ENCODE data around the gene KRTAP3-2. TPM values are rescaled to one million over a fixed set of nuclear protein-coding genes. Genes with fewer than 3 reads are reported as not detected.
"Not testable (repeated sequence)": the region's sequence is repeated elsewhere in the genome, so short reads cannot be mapped to it uniquely, and the experiment has no call there.

KRTAP3-2 gene
- total RNA-seq, result not detected

- H3K27me3 Mint-ChIP-seq (ENCODE audit: low read depth), result peaks cover 24% of the 10 kb centered on the region
- ATAC-seq; H3K4me1 Mint-ChIP-seq (ENCODE audit: low read depth); H3K27ac Mint-ChIP-seq; CTCF ChIA-PET; H3K4me3 Mint-ChIP-seq; DNase-seq; H3K9me3 Mint-ChIP-seq (ENCODE audit: insufficient read depth); POLR2A ChIA-PET; H3K36me3 Mint-ChIP-seq (ENCODE audit: low read depth): not testable (repeated sequence)
Measured at GRCh38 chr17:40999563-40999962, at the start of gene KRTAP3-2. KRTAP3-2 (minus strand) TSS chr17:40999906; CDS start chr17:40999853, 53 bp downstream.

- CTCF ChIA-PET, result no interaction called here
- POLR2A ChIA-PET, result no interaction called here
- DNase-seq, result no peak
- Mint-ChIP-seq H3K27ac (no peak overlapping the region), H3K36me3 (ENCODE audit: low read depth) (no peaks in the 10 kb centered on the region), H3K4me3 (no peak overlapping the region), H3K9me3 (ENCODE audit: insufficient read depth) (no peaks in the 10 kb centered on the region), H3K27me3 (ENCODE audit: low read depth) (peaks cover 32% of the 10 kb centered on the region), H3K4me1 (ENCODE audit: low read depth) (no peaks in the 10 kb centered on the region)
- ATAC-seq, result no peak
Measured at GRCh38 chr17:41049110-41049509, 49.4 kb upstream of the KRTAP3-2 start.

GRCh38 chr17:41048441-41048840 is 48.7 kb upstream of the KRTAP3-2 start:
- no peak for DNase-seq
- ChIA-PET POLR2A (interaction anchor here (0.7 kb wide), 1 partner anchor 137 kb away, joined by 3 read pairs; no protein-coding TSS in a partner anchor), CTCF (no interaction called here)
- Mint-ChIP-seq H3K27ac (no peak overlapping the region), H3K27me3 (ENCODE audit: low read depth) (peaks cover 30% of the 10 kb centered on the region), H3K4me3 (no peak overlapping the region), H3K9me3 (ENCODE audit: insufficient read depth) (peaks cover 2% of the 10 kb centered on the region), H3K4me1 (ENCODE audit: low read depth) (no peaks in the 10 kb centered on the region), H3K36me3 (ENCODE audit: low read depth) (no peaks in the 10 kb centered on the region)
- ATAC-seq, result no peak

GRCh38 chr17:41046735-41047465 is 47.2 kb upstream of the KRTAP3-2 start, which contains the start of gene KRTAP2-1:
KRTAP2-1 (minus strand) TSS chr17:41047316; CDS start chr17:41047267, 49 bp downstream.
- H3K27ac Mint-ChIP-seq; H3K9me3 Mint-ChIP-seq (ENCODE audit: insufficient read depth); DNase-seq; CTCF ChIA-PET; H3K36me3 Mint-ChIP-seq (ENCODE audit: low read depth); H3K4me1 Mint-ChIP-seq (ENCODE audit: low read depth); ATAC-seq; H3K4me3 Mint-ChIP-seq: not testable (repeated sequence)
- H3K27me3 Mint-ChIP-seq (ENCODE audit: low read depth), result peaks cover 22% of the 10 kb centered on the region
- POLR2A ChIA-PET, result interaction anchor here (0.9 kb wide), 1 partner anchor 11 kb away, joined by 3 read pairs; no protein-coding TSS in a partner anchor

GRCh38 chr17:41042953-41043352 is 43.2 kb upstream of the KRTAP3-2 start:
- Mint-ChIP-seq H3K27ac (no peak overlapping the region), H3K36me3 (ENCODE audit: low read depth) (no peaks in the 10 kb centered on the region), H3K27me3 (ENCODE audit: low read depth) (peaks cover 18% of the 10 kb centered on the region), H3K4me3 (no peak overlapping the region), H3K9me3 (ENCODE audit: insufficient read depth) (peaks cover 8% of the 10 kb centered on the region), H3K4me1 (ENCODE audit: low read depth) (no peaks in the 10 kb centered on the region)
- ATAC-seq (no peak), DNase-seq (no peak)
- CTCF ChIA-PET, result no interaction called here
- POLR2A ChIA-PET, result no interaction called here

GRCh38 chr17:41040783-41041571 is 41.3 kb upstream of the KRTAP3-2 start, which contains the start of gene KRTAP1-1:
KRTAP1-1 (minus strand) TSS chr17:41041450; CDS start chr17:41041397, 53 bp downstream.
- ATAC-seq; DNase-seq; CTCF ChIA-PET; H3K4me3 Mint-ChIP-seq; H3K9me3 Mint-ChIP-seq (ENCODE audit: insufficient read depth); H3K36me3 Mint-ChIP-seq (ENCODE audit: low read depth); H3K4me1 Mint-ChIP-seq (ENCODE audit: low read depth); POLR2A ChIA-PET; H3K27ac Mint-ChIP-seq: not testable (repeated sequence)
- H3K27me3 Mint-ChIP-seq (ENCODE audit: low read depth), result peaks cover 17% of the 10 kb centered on the region

- ATAC-seq (no peak), DNase-seq (no peak)
- no peaks in the 10 kb centered on the region for H3K4me1 Mint-ChIP-seq (ENCODE audit: low read depth)
- H3K36me3 Mint-ChIP-seq (ENCODE audit: low read depth), result no peaks in the 10 kb centered on the region
- ChIA-PET POLR2A (no interaction called here), CTCF (no interaction called here)
- no peak overlapping the region for H3K4me3 Mint-ChIP-seq
- no peak overlapping the region for H3K27ac Mint-ChIP-seq
- H3K27me3 Mint-ChIP-seq (ENCODE audit: low read depth), result peaks cover 11% of the 10 kb centered on the region
- H3K9me3 Mint-ChIP-seq (ENCODE audit: insufficient read depth), result peaks cover under 1% of the 10 kb centered on the region
Measured at GRCh38 chr17:41037853-41038350, 38.2 kb upstream of the KRTAP3-2 start.

GRCh38 chr17:41034346-41034935 is 34.7 kb upstream of the KRTAP3-2 start, which contains the start of gene KRTAP1-3:
KRTAP1-3 (minus strand) TSS chr17:41034874; CDS start chr17:41034821, 53 bp downstream.
- DNase-seq; ATAC-seq; H3K4me3 Mint-ChIP-seq; H3K4me1 Mint-ChIP-seq (ENCODE audit: low read depth); CTCF ChIA-PET; H3K36me3 Mint-ChIP-seq (ENCODE audit: low read depth); POLR2A ChIA-PET; H3K27ac Mint-ChIP-seq; H3K27me3 Mint-ChIP-seq (ENCODE audit: low read depth); H3K9me3 Mint-ChIP-seq (ENCODE audit: insufficient read depth): not testable (repeated sequence)

GRCh38 chr17:41029633-41030245 is 30.0 kb upstream of the KRTAP3-2 start, which contains the start of gene KRTAP1-4:
KRTAP1-4 (minus strand) TSS chr17:41030195; CDS start chr17:41030078, 117 bp downstream.
- H3K36me3 Mint-ChIP-seq (ENCODE audit: low read depth), result no peaks in the 10 kb centered on the region
- ChIA-PET POLR2A (no interaction called here), CTCF (no interaction called here)
- H3K27ac Mint-ChIP-seq, result no peak within 1 kb of the TSS
- ATAC-seq (no peak), DNase-seq (no peak)
- H3K27me3 Mint-ChIP-seq (ENCODE audit: low read depth), result peaks cover 10% of the 10 kb centered on the region
- no peak within 1 kb of the TSS for H3K4me3 Mint-ChIP-seq
- peaks cover 2% of the 10 kb centered on the region for H3K4me1 Mint-ChIP-seq (ENCODE audit: low read depth)
- H3K9me3 Mint-ChIP-seq (ENCODE audit: insufficient read depth), result no peaks in the 10 kb centered on the region

GRCh38 chr17:41026715-41027471 is 27.2 kb upstream of the KRTAP3-2 start, which contains the start of gene KRTAP1-5:
KRTAP1-5 (minus strand) TSS chr17:41027208; CDS start chr17:41027155, 53 bp downstream.
- DNase-seq, result no peak
- Mint-ChIP-seq H3K4me1 (ENCODE audit: low read depth) (peaks cover 4% of the 10 kb centered on the region), H3K4me3 (no peak within 1 kb of the TSS), H3K27me3 (ENCODE audit: low read depth) (peaks cover 20% of the 10 kb centered on the region), H3K36me3 (ENCODE audit: low read depth) (no peaks in the 10 kb centered on the region), H3K27ac (no peak within 1 kb of the TSS), H3K9me3 (ENCODE audit: insufficient read depth) (no peaks in the 10 kb centered on the region)
- ChIA-PET POLR2A (no interaction called here), CTCF (no interaction called here)
- ATAC-seq, result no peak

GRCh38 chr17:41024697-41025096 is 25.0 kb upstream of the KRTAP3-2 start:
- ATAC-seq, result no peak
- DNase-seq, result no peak
- Mint-ChIP-seq H3K27me3 (ENCODE audit: low read depth) (peaks cover 19% of the 10 kb centered on the region), H3K9me3 (ENCODE audit: insufficient read depth) (no peaks in the 10 kb centered on the region), H3K4me1 (ENCODE audit: low read depth) (peaks cover 4% of the 10 kb centered on the region), H3K36me3 (ENCODE audit: low read depth) (no peaks in the 10 kb centered on the region), H3K4me3 (no peak overlapping the region), H3K27ac (no peak overlapping the region)
- CTCF ChIA-PET, result interaction anchor here (0.9 to 1.5 kb wide), 3 partner anchors 9 to 221 kb away, joined by 3 read pairs; no protein-coding TSS in a partner anchor
- POLR2A ChIA-PET, result no interaction called here
